Gastroesophageal sphincter (tissue), 4 donors: ENCODE data around the gene PLAC9. TPM values are rescaled to one million over a fixed set of nuclear protein-coding genes. Genes with fewer than 3 reads are reported as not detected.

ENCODE experiments used
- ATAC-seq: fragments of 150-250 bp; one replicate; pipeline ENCODE4 v1.9.1; 2016; ENCODE audit warnings: mild to moderate bottlenecking, moderate library complexity
- H3K27ac ChIP-seq, 4 donors: fragments of 200-600 bp; sonication (generic) in 3 of 4; 1 replicate in 3 of 4; 2 replicates in 1 of 4; pipeline ENCODE4 v1.5.1; 2016 to 2019
- H3K27me3 ChIP-seq: fragments of 200-600 bp; sonication (generic); one replicate; pipeline ENCODE4 v1.5.1; 2019
- H3K36me3 ChIP-seq, 2 donors: fragments of 200-600 bp; sonication (generic); one replicate each; pipeline ENCODE4 v1.5.1; 2019; ENCODE audit warnings: control low read depth in 1 of 2
- H3K4me1 ChIP-seq, 3 donors: fragments of 200-600 bp; sonication (generic); 1 replicate in 2 of 3; 2 replicates in 1 of 3; pipeline ENCODE4 v1.5.1; 2016 to 2019; ENCODE audit warnings: control low read depth in 2 of 3
- H3K4me3 ChIP-seq, 2 donors: fragments of 200-600 bp; sonication (generic); one replicate each; pipeline ENCODE4 v1.5.1; 2019; ENCODE audit warnings: mild to moderate bottlenecking in 1 of 2, moderate library complexity in 1 of 2
- H3K9me3 ChIP-seq, 3 donors: fragments of 200-600 bp; sonication (generic); one replicate each; pipeline ENCODE4 v1.5.1; 2017 to 2019; ENCODE audit warnings: control low read depth in 2 of 3
- EP300 ChIP-seq: sonication (generic); formaldehyde crosslinking; IDR thresholded peaks from one replicate; pipeline ENCODE4 v1.6.1; 2017; ENCODE audit warnings: antibody characterized with exemption, mild to moderate bottlenecking
- POLR2A ChIP-seq, 2 donors: fragments of 450-650 bp; IDR thresholded peaks; one replicate each; pipeline ENCODE4 v1.6.1; 2017; ENCODE audit warnings: antibody characterized with exemption in 2 of 2, mild to moderate bottlenecking in 2 of 2, moderate library complexity in 1 of 2
- POLR2AphosphoS5 ChIP-seq: sonication (generic); formaldehyde crosslinking; IDR thresholded peaks from one replicate; pipeline ENCODE4 v1.6.1; 2017; ENCODE audit warnings: antibody characterized with exemption
- WGBS, 2 donors: methylation state at CpG; one replicate each; pipeline ENCODE4 v1.1.5; 2018; ENCODE audit warnings: low coverage in 1 of 2; 5-methylcytosine and 5-hydroxymethylcytosine counted together
- total RNA-seq, 4 donors: library from RNA; depleted of rRNA; stranded (reverse); fragments of >200 nt; gene quantifications; one replicate each; pipeline ENCODE4 v1.1.0, GENCODE V29; 2016
- TF ChIP-seq, protein P1 (sequence below), 4 experiments: fragments of 200-600 bp in 2 of 4; fragments of 450-650 bp in 2 of 4; sonication (generic) in 1 of 4; IDR thresholded peaks; one replicate each; pipeline ENCODE4 v1.5.1; 2017 to 2019; ENCODE audit warnings: antibody characterized with exemption in 4 of 4, mild to moderate bottlenecking in 2 of 4, moderate library complexity in 2 of 4

The PLAC9 gene
- total RNA-seq, 4 donors from 2014 or later = 21.0 to 34.9 (median 28.9) TPM

DNA sequence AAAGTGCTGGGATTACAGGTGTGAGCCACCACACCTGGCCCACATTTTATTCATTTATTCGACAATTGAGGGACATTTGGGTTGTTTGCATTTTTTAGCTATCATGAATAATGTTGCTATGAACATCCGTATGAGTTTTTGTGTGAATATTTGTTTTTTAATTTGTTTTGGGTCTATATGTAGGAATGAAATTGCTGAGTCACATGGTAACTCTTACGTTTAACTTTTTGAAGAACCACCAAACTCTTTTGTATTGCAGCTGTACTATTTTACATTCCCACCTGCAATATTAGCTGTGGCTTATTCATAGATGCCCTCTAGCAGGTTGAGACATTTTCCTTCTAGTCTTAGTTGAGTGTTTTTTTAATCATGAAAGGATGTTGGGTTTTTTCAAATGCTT, 14.4 kb downstream of the PLAC9 start:
- WGBS, 2 donors = 67 to 89% methylated on average over 3 of the region's 3 CpGs
- TF ChIP-seq POLR2A (IDR thresholded peaks at IDR 0.05) (no peak), EP300 (no peak), POLR2AphosphoS5 (no peak)
- TF ChIP-seq, protein P1, sequence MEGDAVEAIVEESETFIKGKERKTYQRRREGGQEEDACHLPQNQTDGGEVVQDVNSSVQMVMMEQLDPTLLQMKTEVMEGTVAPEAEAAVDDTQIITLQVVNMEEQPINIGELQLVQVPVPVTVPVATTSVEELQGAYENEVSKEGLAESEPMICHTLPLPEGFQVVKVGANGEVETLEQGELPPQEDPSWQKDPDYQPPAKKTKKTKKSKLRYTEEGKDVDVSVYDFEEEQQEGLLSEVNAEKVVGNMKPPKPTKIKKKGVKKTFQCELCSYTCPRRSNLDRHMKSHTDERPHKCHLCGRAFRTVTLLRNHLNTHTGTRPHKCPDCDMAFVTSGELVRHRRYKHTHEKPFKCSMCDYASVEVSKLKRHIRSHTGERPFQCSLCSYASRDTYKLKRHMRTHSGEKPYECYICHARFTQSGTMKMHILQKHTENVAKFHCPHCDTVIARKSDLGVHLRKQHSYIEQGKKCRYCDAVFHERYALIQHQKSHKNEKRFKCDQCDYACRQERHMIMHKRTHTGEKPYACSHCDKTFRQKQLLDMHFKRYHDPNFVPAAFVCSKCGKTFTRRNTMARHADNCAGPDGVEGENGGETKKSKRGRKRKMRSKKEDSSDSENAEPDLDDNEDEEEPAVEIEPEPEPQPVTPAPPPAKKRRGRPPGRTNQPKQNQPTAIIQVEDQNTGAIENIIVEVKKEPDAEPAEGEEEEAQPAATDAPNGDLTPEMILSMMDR (IDR thresholded peaks at IDR 0.05) = no peak
- ATAC-seq = no peak
- H3K36me3 ChIP-seq = peaks cover 0 to 42% of the 10 kb centered on the region in 2 donors
- no peak overlapping the region for H3K4me3 ChIP-seq
- no peaks in the 10 kb centered on the region for H3K27me3 ChIP-seq
- H3K4me1 ChIP-seq = peaks cover 5 to 25% (median 16%) of the 10 kb centered on the region in 3 donors
- peaks cover 0 to 23% (median 0%) of the 10 kb centered on the region in 3 donors for H3K9me3 ChIP-seq
- peak overlapping the region in 2 of 4 donors; percentile 51 to 60 for H3K27ac ChIP-seq

GRCh38 chr10:80148166-80148805, 15.8 kb downstream of the PLAC9 start:
- no peak overlapping the region for H3K4me3 ChIP-seq
- H3K9me3 ChIP-seq = peaks cover 0 to 23% (median 0%) of the 10 kb centered on the region in 3 donors
- H3K4me1 ChIP-seq = peaks cover 5 to 21% (median 16%) of the 10 kb centered on the region in 3 donors
- WGBS, 2 donors = 86 to 90% methylated on average over 1 to 2 of the region's 5 CpGs
- no peak for TF ChIP-seq EP300
- TF ChIP-seq, protein P1 (IDR thresholded peaks at IDR 0.05) = no peak
- TF ChIP-seq POLR2AphosphoS5 = no peak
- TF ChIP-seq POLR2A (IDR thresholded peaks at IDR 0.05) = no peak
- no peak overlapping the region for H3K27ac ChIP-seq
- ATAC-seq = no peak
- H3K36me3 ChIP-seq = peaks cover 0 to 54% of the 10 kb centered on the region in 2 donors
- H3K27me3 ChIP-seq = no peaks in the 10 kb centered on the region

- H3K36me3 ChIP-seq = peaks cover 0 to 62% of the 10 kb centered on the region in 2 donors
- no peak overlapping the region for H3K27ac ChIP-seq
- no peak for ATAC-seq
- WGBS, 2 donors = 79 to 94% methylated on average over 2 of the region's 2 CpGs
- TF ChIP-seq POLR2A (IDR thresholded peaks at IDR 0.05) = no peak
- TF ChIP-seq, protein P1 (IDR thresholded peaks at IDR 0.05) = no peak
- TF ChIP-seq EP300 = no peak
- no peak overlapping the region for H3K4me3 ChIP-seq
- H3K9me3 ChIP-seq = peaks cover 0 to 23% (median 0%) of the 10 kb centered on the region in 3 donors
- peaks cover 2 to 13% (median 10%) of the 10 kb centered on the region in 3 donors for H3K4me1 ChIP-seq
- no peaks in the 10 kb centered on the region for H3K27me3 ChIP-seq
These were observed 16.6 kb downstream of the PLAC9 start for GRCh38 chr10:80149123-80149522.

DNA sequence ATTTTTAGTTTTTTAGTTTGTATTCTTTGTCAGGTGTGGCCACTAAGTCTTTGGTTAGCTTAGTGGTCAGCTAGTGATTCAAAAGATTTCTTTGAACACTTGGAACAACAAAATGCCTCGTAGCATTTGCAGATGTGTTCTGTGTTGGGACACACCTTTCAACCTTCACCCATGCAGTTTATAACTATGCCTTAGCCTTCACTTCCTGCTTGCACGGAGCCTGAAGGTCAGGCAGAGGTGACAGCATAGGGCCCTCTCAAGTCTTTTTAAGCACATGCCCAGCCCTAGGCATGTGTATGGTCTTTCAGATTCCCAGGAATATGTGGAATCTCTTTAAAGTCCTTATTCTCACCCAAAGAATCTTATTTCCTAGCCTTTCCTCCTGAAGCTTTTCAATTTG, 17.6 kb downstream of the PLAC9 start:
- Histone ChIP-seq H3K4me3 (no peak overlapping the region), H3K9me3 (peaks cover 0 to 23% (median 0%) of the 10 kb centered on the region in 3 donors), H3K27ac (no peak overlapping the region), H3K27me3 (no peaks in the 10 kb centered on the region), H3K36me3 (peaks cover 0 to 73% of the 10 kb centered on the region in 2 donors), H3K4me1 (peaks cover 0 to 13% (median 5%) of the 10 kb centered on the region in 3 donors)
- no peak for ATAC-seq
- WGBS, 2 donors = 55% methylated on average over 2 of the region's 2 CpGs; no CpG with 5 or more reads in 1 of the 2 donors
- TF ChIP-seq, protein P1 (IDR thresholded peaks at IDR 0.05) = no peak
- no peak for TF ChIP-seq POLR2A (IDR thresholded peaks at IDR 0.05)
- TF ChIP-seq POLR2AphosphoS5 = no peak
- TF ChIP-seq EP300 = no peak

DNA sequence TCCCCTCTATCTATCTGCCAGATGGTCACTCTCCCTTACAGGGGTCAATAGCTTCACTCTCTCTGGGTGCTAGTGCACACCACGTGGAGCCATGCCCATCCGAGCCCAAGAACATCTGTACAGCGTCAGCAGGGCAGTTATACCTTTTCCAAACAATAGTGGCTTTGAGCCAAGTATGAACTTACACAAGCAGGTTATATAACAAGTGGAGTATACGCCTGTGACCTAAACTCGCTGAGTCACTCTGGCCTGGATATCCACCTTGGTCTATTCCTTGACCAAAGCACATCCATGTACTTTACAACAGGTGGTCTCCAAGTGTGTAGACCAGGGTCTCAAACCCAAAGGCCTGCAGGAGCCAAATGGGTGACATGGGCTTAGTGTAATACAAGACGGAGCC, 20.3 kb downstream of the PLAC9 start:
- WGBS, 2 donors = 76 to 88% methylated on average over 5 to 6 of the region's 6 CpGs
- Histone ChIP-seq H3K36me3 (peaks cover 0 to 98% of the 10 kb centered on the region in 2 donors), H3K9me3 (peaks cover 0 to 23% (median 0%) of the 10 kb centered on the region in 3 donors), H3K27me3 (no peaks in the 10 kb centered on the region), H3K4me3 (no peak overlapping the region), H3K4me1 (peaks cover 0 to 37% (median 19%) of the 10 kb centered on the region in 3 donors), H3K27ac (no peak overlapping the region)
- TF ChIP-seq EP300 (no peak), POLR2A (IDR thresholded peaks at IDR 0.05) (no peak), POLR2AphosphoS5 (no peak)
- TF ChIP-seq, protein P1 (IDR thresholded peaks at IDR 0.05) = no peak
- ATAC-seq = no peak
